Inferior parietal cortex (tissue), 1 donor: ENCODE results near the gene STX12.
"Not testable (repeated sequence)": the region's sequence is repeated elsewhere in the genome, so short reads cannot be mapped to it uniquely, and the experiment has no call there.

Experiments
- DNase-seq: peaks from one replicate; pipeline ENCODE4 v3.0.0-alpha.2; 2016; ENCODE audit errors: extremely low spot score

STX12 gene

DNA sequence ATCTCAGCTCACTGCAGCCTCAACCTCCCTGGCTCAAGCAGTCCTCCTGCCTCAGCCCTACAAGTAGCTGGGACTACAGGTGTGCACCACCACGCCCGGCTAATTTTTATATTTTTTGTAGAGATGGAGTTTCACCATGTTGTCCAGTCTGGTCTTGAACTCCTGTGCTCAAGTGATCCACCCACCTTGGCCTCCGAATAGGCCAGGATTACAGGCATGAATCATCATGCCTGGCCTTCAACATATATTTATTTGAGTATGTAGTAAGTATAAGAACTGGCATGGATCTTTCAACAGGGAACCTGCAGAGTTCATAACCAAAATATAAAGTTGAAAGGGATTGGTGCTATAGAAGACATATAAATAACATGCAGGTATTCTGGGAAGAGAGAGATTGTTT lies 2.3 kb downstream of the STX12 start:
- not testable (repeated sequence) for DNase-seq

DNA sequence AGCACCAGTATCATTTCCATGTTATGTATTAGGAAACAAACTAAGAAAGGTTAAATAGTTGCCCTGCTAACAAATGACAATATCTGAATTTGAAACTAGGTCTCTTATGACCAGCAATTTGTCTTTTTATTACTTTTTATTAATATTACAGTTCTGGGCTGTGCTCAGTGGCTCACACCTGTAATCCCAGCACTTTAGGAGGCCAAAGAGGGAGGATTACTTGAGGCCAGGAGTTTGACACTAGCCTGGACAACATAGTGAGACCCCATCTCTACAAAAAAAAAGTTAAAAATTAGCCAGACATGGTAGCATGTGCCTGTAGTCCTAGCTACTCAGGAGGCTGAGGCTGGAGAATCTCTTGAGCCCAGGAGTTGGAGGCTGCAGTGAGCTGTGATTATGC lies 3.3 kb downstream of the STX12 start:
- DNase-seq = not testable (repeated sequence)

DNA sequence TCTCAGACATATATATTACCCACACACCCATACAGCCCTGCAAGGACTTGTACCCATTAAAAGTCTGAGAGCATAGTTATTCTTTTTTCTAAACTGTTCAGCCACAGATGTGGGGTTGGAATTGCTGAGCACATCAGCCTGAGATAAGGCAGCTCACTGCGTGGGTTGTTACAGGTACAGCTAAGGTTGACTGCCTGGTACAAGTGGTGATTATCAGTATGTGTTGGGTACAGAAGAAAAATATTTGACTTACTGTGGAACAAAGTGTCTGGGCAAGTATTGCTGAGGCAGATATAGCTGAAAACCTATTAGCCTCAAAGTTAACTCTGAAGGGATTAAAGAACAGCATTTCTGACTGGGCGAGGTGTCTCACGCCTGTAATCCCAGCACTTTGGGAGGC lies 5.0 kb downstream of the STX12 start:
- DNase-seq = no peak

DNA sequence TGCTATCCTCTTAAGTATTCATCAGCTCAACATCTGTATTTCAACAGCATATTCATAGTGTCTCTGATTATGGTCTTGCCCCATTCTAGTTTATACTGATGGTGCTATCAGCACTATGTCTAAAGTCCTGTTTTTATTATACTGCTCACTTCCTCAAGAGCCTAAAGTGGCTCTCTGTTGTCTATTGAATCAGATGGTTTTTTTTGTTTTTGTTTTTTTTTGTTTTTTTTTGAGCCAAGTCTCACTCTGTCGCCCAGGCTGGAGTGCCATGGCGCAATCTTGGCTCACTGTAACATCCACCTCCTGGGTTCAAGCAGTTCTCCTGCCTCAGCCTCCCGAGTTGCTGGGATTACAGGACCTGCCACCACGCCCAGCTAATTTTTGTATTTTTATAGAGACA lies 6.1 kb downstream of the STX12 start:
- DNase-seq = no peak

DNA sequence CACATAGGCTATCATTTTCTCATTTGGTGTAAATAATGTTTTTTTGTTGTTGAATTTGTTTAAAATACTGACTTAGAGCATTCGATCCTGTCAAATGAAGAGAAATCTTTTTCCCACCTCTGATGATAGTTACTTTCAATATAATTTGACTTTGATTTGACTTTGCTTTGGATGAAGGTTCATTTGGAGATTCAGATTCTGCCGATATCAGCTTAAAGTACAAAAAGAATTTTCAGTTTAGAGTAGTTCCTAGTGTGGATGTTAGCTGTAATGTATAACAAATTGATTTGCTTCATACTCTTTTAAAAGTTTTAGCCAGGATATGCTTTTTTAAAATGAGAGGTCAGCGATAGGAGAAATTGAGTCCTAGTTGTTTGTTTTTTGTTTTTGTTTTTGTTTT lies 9.9 kb downstream of the STX12 start:
- DNase-seq = no peak

DNA sequence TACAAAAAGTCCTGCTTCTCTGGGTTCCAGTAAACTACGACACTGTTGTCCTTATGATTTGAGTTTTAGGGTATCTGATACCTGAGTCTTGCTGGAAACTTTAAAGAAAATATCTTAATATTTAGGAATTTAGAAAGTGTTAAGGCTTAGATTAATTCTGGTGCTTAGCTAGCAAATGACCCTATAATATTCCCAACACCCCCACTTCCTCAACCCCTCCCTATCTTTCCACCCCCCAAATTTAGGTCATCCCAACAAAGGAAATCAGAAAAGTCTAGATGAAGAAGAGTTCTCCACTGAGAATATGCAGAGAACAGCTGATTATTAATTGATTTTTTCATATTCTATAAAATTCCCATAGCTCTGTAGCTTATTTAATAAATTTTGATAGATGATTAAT lies 11.7 kb downstream of the STX12 start:
- no peak for DNase-seq

DNA sequence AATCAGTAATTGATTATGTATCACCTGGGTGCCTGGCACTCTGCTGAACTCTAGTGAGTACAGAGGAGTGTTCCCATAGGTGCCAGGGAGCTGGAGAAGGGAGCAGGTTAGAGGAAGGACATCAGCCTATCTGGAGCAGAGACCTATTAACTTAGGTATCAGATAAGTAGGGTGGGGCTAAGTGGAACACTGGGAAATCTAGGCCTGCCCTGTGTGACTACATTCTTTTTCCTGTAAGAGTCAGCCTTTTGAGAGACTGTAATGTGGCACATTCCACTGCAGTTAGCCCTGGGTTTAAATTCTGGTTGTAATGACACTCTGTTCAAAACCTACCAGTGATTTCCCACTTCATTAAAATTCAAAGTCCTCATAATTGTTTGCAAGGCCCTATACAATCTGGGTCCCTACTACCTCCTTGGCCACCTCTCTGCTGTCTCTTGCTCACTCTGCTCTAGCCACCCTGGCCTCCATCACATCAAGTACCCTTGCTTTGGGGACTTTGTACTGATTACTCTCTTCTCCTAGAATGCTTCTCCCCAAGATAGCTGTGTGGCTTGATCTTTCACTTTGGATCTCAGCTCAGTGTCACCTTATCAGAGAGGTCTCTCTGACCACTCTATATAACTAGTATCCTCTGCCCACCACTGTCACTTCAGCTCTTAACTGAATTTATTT lies 12.9 kb downstream of the STX12 start:
- no peak for DNase-seq

DNA sequence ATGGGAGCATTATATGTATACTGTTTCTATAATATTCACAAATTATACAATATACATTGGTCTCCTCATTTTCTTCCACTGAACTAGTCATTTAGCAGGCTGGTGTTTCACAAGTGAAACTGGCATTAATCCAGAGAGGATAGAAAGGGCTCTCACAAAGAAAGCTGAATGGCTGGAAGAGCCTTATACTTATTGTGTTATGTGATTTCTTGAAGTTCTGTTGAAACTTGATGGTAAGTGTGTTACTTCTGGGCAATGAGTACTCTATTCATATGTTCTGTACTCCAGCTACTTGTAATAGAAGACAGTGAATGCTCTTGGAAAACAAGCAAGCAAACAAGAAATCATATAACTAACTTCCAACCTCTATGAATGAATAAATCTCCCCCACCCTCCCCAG lies 14.9 kb downstream of the STX12 start:
- DNase-seq = no peak

DNA sequence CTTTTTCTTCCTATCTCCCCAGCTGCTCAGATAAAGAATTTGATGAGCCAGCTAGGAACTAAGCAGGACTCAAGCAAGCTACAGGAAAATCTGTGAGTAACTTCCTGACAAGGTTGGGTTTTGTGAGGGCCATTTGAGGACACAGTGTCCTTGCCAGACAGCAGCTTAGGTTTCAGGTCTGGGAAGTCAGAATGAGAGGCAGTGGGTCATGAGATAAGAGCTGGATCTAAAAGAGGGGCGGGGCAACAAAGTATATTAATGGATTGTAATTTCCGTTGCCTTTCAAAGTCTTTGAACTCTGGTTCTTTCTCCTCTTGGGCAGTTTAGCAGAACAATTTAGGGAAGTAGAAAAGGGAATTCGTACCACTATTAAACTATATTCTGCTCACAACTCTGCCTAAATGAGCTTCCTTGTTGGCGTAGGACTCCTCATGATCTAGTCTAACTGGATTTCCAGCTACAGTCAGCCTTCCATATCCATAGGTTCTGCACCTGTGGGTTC lies 16.6 kb downstream of the STX12 start:
- no peak for DNase-seq

DNA sequence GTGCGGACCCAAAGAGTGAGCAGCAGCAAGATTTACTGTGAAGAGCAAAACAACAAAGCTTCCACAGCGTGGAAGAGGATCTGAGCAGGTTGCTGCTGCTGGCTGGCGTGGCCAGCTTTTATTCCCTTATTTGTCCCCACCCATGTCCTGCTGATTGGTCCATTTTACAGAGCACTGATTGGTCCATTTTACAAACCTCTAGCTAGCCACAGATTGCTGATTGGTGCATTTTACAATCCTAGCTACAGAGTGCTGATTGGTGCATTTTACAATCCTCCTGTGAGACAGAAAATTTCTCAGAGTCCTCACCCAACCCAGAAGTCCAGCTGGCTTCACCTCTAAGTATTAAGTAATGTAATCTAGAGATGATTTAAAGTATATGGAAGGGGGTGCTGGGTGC lies 17.3 kb downstream of the STX12 start:
- DNase-seq = not testable (repeated sequence)

DNA sequence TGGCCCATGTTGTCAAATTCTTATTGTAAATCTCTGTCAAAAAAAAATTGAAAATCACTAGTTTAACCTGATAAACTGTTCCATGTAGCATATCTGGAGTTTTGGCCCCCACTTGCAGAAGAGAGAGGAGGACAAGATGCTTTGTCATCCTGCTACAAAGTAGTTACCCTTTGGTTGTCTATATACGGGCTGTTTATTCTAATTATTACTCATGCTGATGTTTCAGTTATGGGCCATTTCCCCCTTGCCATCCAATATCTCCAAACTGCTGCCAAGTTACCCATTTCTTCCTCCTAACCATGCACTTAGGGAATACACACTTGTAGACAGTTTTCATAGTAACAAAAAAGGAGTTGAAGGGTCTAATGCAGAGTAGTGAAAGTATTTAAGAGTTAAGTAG lies 22.6 kb downstream of the STX12 start:
- DNase-seq = no peak

DNA sequence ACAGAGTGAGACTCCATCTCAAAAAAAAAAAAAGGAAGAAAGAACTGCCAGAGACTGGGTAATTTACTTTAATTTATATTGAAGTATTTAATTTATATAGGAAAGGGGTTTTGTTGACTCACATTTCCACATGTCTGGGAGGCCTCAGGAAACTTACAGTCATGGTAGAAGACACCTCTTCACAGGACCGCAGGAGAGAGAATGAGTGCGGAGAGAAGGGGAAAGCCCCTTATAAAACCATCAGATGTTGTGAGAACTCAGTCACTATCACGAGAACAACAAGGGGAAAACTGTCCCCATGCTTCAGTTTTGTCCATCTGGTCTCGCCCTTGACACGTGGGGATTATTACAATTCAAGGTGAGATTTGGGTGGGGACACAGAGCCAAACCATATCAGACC lies 31.8 kb downstream of the STX12 start:
- no peak for DNase-seq

DNA sequence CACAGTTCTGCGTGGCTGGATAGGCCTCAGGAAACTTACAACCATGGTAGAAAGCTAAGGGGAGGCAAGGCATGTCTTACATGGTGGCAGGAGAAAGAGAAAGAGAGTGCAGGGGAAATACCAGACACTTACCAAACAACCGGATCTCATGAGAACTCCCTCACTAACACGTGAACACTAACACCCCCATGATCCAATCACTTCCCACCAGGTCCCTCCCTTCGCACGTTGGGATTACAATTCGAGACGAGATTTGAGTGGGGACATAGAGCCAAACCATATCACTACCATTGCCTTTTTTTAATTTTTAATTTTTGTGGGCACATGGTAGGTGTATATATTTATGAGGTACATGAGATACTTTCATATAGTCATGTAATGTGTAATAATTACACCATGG lies 33.7 kb downstream of the STX12 start:
- DNase-seq = no peak

DNA sequence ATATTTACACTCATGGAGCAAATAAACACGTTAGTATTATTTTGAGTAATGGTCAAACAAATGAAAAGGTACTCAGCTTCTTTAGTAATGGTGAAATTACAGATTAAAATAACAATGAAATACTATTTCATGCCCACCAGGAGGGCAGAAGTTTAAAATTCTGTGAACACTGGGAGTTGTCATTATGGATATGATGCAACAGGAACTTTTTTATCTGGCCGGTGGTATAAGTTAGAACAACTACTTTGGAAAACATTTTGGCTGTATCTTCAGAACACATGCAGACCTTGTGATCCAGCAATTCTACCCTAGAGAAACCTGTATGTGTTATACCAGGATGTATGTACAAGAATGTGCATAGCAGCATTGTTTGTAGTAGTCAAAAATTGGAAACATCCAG lies 34.4 kb downstream of the STX12 start:
- no peak for DNase-seq

DNA sequence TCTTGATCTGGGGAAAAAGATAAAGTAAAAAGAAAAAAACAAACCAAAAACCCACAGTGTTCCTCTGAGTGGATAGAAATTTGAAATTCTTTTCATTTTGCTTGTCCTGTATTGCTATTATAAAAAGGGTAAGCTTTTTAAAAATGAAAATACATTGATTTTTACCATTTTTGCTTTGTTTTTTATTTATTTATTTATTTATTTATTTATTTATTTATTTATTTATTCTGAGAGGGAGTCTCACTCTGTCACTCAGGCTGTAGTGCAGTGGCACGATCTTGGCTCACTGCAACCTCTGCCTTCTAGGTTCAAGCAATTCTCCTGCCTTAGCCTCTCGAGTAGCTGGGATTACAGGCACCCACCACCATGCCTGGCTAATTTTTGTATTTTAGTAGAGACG lies 35.1 kb downstream of the STX12 start:
- not testable (repeated sequence) for DNase-seq

DNA sequence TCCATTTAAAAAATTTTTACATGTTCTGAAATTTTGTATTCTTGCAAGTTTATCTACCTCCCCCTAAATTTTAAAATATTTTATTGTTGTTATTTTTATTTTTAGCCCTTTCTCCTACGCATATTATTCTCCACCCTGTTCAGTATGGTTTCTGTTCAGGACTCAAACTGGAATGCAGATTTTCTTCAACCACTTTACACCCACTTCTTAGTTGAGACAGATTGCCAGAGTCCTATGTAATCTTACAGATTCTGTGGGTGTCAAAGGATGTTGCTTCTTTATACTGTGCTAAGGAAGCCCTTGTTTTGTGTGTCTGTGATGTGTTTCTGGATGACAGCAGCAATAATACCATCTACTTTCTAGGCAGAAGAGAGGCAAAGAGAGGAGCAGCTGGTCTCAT lies 36.9 kb downstream of the STX12 start:
- DNase-seq = no peak

DNA sequence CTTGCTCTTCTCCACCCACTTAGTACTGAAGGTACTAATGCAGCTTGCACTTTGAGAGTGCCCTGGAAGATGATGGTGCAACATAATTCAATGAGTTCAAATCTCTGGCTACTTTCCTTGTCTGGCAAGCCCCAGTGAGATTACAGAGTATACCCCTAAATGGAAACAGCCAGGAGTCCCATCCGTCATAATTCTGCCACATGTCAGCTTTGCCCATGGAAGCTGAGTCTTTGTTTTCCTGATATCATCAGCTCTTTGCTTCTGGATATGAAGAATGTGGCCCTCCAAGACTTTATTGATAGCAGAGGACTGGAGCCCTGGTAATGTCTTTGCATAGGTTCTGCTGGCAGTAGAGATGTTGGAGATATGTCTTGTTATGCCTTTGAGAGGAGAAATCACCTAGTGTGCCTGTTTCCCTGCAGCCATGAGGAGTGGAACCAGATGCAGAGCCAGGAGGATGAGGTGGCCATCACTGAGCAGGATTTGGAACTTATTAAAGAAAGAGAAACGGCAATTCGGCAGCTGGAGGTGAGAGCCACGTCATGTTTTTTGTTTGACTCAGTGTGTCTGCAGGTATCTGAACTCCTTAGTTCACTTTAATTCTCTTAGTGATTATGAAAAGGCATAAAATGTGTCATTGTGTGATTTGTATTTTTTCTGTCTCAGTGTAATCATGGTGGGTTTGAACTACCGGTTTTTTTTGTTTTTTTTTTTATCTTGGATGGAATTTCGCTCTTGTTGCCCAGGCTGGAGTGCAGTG lies 38.9 kb downstream of the STX12 start:
- no peak for DNase-seq

DNA sequence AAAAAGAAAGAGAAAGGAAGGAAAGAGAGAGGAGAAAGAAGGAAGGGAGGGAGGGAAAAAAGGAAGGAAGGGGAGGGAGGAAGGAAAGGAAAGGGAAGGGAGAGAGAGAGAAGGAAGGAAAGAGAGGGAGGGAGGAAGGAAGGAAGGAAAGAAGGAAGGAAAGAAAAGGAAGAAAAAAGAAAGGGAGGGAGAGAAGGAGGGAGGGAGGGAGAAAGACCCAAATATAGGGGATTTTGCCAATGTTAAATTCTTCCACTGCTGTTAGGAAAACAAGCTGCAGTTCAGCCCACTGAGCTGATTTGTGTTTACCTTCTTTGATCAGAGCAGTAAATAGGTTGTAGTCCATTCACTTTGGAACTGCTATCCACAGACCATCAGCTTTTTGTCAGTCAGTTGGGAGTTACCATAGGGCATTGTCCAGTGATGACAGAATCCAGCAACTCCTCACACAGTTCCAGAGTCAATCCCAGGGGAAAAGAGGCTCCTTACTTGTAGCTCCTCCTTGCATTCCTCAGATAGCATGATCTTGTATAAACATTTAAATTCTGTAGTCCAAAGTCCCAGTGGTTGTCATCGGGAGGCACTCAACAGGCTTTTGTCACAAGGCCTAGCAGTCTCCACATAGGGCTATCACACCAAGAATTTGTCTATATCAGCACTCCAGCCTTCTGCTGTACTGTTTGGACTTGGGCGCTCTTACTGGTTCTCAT lies 44.1 kb downstream of the STX12 start:
- DNase-seq = no peak

DNA sequence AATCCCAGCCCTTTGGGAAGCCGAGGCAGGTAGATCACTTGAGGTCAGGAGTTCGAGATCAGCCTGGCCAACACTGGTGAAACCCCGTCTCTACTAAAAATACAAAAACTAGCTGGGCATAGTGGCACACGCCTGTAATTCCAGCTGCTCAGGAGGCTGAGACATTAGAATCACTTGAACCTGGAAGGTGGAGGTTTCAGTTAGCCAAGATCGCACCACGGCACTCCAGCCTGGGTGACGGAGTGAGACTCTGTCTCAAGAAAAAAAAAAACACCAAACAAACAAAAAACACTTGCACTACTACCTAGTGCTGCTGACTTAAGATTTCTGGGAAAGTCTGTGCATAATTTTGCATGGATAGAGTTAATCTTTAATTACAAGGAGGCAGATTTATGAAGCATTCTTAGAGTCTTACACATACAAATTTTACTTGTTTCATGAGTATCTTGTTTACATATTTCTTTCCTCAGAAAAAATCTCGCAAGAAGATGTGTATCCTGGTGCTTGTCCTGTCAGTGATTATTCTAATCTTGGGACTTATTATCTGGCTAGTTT lies 48.8 kb downstream of the STX12 start:
- DNase-seq = no peak

DNA sequence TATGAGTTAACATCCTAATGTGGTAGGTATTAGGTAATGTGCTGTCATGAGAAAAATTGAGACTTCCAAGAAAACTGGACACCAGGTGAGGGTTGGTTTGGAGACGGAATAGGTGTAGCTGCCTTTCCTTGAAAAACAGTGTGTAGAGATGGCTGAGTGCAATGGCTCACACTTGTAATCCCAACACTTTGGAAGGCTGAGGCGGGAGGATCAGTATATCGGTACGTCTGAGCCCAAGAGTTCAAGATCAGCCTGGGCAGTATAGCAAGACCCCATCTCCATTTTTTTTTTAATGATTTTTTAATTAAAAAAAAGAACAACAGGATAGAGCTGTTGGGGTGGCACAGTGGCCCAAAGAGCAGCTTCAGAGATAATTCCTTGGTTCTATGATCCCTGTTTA lies 50.8 kb downstream of the STX12 start:
- no peak for DNase-seq

DNA sequence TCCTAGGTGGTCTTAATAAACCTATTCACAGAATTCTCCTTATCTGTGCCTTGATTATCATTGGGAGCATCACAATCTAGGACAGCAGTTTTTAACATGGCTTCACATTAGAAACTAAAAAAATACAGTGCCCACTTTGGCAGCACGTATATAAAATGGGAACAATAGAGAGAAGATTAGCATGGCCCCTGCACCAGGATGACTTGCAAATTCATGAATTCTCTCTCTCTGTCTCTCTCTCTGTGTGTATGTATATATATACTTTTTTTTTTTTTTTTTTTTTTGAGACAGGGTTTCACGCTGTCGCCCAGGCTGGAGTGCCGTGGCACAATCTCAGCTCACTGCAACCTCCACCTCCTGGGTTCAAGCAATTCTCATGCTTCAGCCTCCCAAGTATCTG lies 51.4 kb downstream of the STX12 start:
- no peak for DNase-seq

DNA sequence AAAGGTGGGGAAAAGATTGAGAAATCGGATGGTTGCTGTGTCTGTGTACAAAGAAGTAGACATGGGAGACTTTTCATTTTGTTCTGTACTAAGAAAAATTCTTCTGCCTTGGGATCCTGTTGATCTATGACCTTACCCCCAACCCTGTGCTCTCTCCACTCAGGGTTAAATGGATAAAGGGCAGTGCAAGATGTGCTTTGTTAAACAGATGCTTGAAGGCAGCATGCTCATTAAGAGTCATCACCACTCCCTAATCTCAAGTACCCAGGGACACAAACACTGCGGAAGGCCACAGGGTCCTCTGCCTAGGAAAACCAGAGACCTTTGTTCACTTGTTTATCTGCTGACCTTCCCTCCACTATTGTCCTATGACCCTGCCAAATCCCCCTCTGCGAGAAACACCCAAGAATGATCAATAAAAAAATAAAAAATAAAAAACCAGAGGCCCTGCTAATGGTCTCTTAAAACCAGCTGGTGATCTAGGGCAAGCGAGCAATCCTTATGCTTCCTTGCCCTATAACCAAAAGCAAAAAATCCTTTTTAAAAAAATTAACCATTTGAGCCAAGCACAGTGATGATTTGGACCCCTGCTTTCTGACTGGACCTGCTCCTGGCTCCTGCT lies 56.4 kb downstream of the STX12 start:
- DNase-seq = not testable (repeated sequence)
